ENCODE data around the gene FBXW11.

FBXW11 gene

DNA sequence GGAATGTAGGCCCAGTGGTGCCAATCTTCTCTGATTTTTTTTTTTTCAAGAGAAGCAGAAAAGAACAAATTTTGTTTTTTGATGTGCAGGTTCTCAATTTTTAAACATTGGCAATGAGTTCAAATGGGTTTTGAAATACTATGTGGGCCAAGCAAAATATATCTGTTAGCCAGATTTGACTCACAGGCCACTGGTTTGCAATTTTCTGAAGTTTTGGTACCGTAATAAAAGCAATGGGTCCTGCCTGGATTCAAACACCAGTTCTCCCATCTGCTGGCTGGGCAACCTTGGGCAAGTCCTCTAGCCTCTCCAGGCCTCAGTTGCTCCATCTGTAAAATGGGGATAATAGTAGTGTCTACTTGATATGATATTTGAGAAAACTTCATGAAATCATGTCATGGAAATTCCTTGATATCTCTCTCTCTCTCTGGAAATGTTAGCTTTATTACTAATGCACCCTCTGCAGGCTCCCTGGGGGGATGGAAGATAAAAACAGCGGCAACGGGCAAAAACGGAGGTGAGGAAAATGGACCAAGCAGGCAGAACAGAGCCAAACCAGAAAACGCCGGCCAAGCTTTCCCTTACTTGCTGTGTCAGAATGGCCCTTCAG lies 157.4 kb downstream of the FBXW11 start:
- no peak for DNase-seq (ENCODE audit: low read depth)
- 0 out of 2 replicates have a peak, but pooled peaks have one; percentile 8 for TF ChIP-seq CTCF (IDR thresholded peaks at IDR 0.05; ENCODE audit: control insufficient read depth, extremely low read depth, insufficient read depth)
- H3K4me3 ChIP-seq (ENCODE audit: low read depth, low read length), result no peak overlapping the region

DNA sequence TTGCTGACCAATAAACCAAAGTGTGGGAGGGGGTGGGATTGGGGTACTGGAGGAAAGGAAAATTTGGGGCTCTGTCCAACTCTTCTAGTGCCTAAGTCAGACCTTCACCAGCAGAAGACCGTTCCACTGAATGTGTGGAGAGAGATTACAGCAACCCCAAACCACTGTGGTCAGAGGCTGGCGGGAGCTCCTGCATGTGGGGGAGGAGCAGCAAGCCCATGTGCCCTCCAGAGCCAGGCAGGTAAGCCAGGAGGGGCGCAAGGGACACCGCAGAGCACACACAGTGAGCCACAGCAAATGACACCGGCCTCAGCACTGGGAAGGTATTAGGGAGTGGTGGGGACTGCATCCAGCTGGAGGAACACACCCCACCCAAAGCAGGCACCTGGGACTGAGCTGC lies 158.0 kb downstream of the FBXW11 start:
- DNase-seq (ENCODE audit: low read depth), result no peak
- no peak overlapping the region for H3K4me3 ChIP-seq (ENCODE audit: low read depth, low read length)
- no peak for TF ChIP-seq CTCF (IDR thresholded peaks at IDR 0.05; ENCODE audit: control insufficient read depth, extremely low read depth, insufficient read depth)

DNA sequence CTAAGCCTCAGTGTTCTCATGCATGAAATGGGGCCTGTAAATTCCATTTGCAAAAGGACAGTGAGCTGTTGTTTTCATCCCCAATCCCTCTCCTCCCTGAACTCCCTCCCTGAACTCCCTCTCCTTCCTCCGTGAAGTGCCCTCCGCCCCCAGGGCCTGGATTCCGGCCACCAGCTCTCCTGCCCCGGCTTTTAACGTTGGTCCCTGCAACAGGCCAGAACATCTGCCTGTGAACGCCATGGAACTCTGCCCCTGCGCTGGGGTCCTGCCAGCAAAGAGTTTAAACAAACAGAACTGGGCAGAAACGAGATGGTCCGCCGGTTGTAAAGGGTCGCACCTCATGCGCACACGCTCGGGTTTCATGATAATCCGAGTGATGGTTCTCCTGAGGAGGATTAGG lies 158.4 kb downstream of the FBXW11 start:
- TF ChIP-seq CTCF (IDR thresholded peaks at IDR 0.05; ENCODE audit: control insufficient read depth, extremely low read depth, insufficient read depth), result no peak
- H3K4me3 ChIP-seq (ENCODE audit: low read depth, low read length), result no peak overlapping the region
- no peak for DNase-seq (ENCODE audit: low read depth)

GRCh38 chr5:171847026-171847425 lies 159.4 kb downstream of the FBXW11 start:
- DNase-seq (ENCODE audit: low read depth), result no peak
- H3K4me3 ChIP-seq (ENCODE audit: low read depth, low read length), result no peak overlapping the region
- TF ChIP-seq CTCF (IDR thresholded peaks at IDR 0.05; ENCODE audit: control insufficient read depth, extremely low read depth, insufficient read depth), result no peak

- no peak for TF ChIP-seq CTCF (IDR thresholded peaks at IDR 0.05; ENCODE audit: control insufficient read depth, extremely low read depth, insufficient read depth)
- no peak overlapping the region for H3K4me3 ChIP-seq (ENCODE audit: low read depth, low read length)
- DNase-seq (ENCODE audit: low read depth), result no peak
These were observed 160.1 kb downstream of the FBXW11 start for GRCh38 chr5:171846323-171846722.

- H3K4me3 ChIP-seq (ENCODE audit: low read depth, low read length), result no peak overlapping the region
- TF ChIP-seq CTCF (IDR thresholded peaks at IDR 0.05; ENCODE audit: control insufficient read depth, extremely low read depth, insufficient read depth), result peak; percentile 48
- DNase-seq (ENCODE audit: low read depth), result no peak
These were observed 160.6 kb downstream of the FBXW11 start for GRCh38 chr5:171845857-171846256.

- no peak overlapping the region for H3K4me3 ChIP-seq (ENCODE audit: low read depth, low read length)
- DNase-seq (ENCODE audit: low read depth), result no peak
- TF ChIP-seq CTCF (IDR thresholded peaks at IDR 0.05; ENCODE audit: control insufficient read depth, extremely low read depth, insufficient read depth), result no peak
These were observed 161.3 kb downstream of the FBXW11 start for GRCh38 chr5:171845040-171845630.

All from LNCaP clone FGC (cell line).